Psoas muscle (tissue), 8 donors: ENCODE data around the gene CCDC78. TPM values are rescaled to one million over a fixed set of nuclear protein-coding genes. Genes with fewer than 3 reads are reported as not detected.

Source experiments
- ATAC-seq, 4 donors: fragments of 200-7000 bp; cut with Tn5 transposase; one replicate each; pipeline ENCODE4 v1.9.1; 2020; ENCODE audit warnings: moderate library complexity in 3 of 4, mild to moderate bottlenecking in 2 of 4
- DNase-seq, 2 donors: peaks; one replicate each; pipeline ENCODE4 v3.0.0-alpha.2; 2020
- H3K27ac ChIP-seq: fragments of 200-600 bp; one replicate; pipeline ENCODE4 v1.8.0; 2022
- H3K27me3 ChIP-seq, 3 donors: fragments of 200-600 bp in 1 of 3; one replicate each; pipeline versions ENCODE4 v1.6.1 to v1.8.0; 2013 to 2022; ENCODE audit warnings: low read length in 2 of 3, mild to moderate bottlenecking in 2 of 3, moderate library complexity in 1 of 3; ENCODE audit not compliant: insufficient read depth in 3 of 3
- H3K36me3 ChIP-seq, 2 donors: fragments of 200-600 bp in 1 of 2; one replicate each; pipeline versions ENCODE4 v1.6.1 to v1.8.0; 2013 to 2022; ENCODE audit warnings: low read depth in 1 of 2, mild to moderate bottlenecking in 1 of 2, moderate library complexity in 1 of 2; ENCODE audit not compliant: insufficient read depth in 1 of 2
- H3K4me1 ChIP-seq: fragments of 200-600 bp; one replicate; pipeline ENCODE4 v1.8.0; 2022
- H3K4me3 ChIP-seq: fragments of 200-600 bp; one replicate; pipeline ENCODE4 v1.8.0; 2022; ENCODE audit warnings: mild to moderate bottlenecking
- H3K9me3 ChIP-seq: fragments of 200-600 bp; one replicate; pipeline ENCODE4 v1.8.0; 2022
- CTCF ChIP-seq: fragments of 200-600 bp; IDR thresholded peaks from one replicate; pipeline ENCODE4 v1.8.0; 2022; ENCODE audit warnings: antibody characterized with exemption
- WGBS, 3 donors: extraction: QIAGEN DNeasy Blood & Tissue Kit; methylation state at CpG; one replicate each; pipeline versions ENCODE4 v1.1.6 to v1.1.7; 2013; 5-methylcytosine and 5-hydroxymethylcytosine counted together
- intact Hi-C, 2 donors: fragments of 100-400 bp; cut with DNase I; formaldehyde crosslinking; loops; one replicate each; pipeline versions ENCODE4 v1.11.0 to v1.14.2; 2022
- polyA plus RNA-seq, 3 donors: library from polyadenylated mRNA; stranded (reverse); fragments of 200-250 nt; gene quantifications; one replicate each; pipeline ENCODE4 v1.2.3, GENCODE V29; 2013
- total RNA-seq, 4 donors: library from RNA; stranded (reverse); fragmentation: NEBNext Ultra II Directional in 2 of 4; extraction: Animal tissue kit (Norgen Biotek cat#: 25700) in 2 of 4; gene quantifications; one replicate each; pipeline versions ENCODE4 v1.2.1 to v1.2.4, GENCODE V29; 2021 to 2023
- donor health status: healthy with polysubstance abuse.
- donor health status: DM: no; HTN: no; CAD: no; lungs with moderate emphysema.
- donor health status: Bipolar disorder and iron deficiency.
- donor health status: healthy.
- donor health status: DM: yes; HTN: yes; CAD: no.
- donor health status: DM: no; HTN: no; CAD: no.
- donor health status: DM: no; HTN: no; CAD: no.
- donor health status: DM: yes; HTN: yes; CAD: no.

Gene CCDC78
- total and polyA plus RNA-seq, 7 donors: 0.11 to 0.16 (median 0.12) TPM; not detected in 4

DNA sequence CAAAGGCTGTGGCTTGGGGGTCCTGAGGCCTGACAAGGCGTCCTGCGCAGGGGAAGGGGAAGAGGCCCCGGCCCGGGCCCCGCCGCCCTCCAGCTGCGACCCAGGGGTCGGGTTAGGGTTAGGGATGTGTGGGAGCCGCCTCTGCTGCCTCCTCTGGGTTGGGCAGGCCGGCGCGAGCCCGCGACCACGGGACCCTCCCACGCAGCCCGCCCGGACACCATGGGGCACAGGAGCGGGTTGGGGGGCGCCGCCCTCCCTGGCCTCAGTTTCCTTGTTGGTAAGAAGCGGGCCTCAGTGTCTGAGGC, 14.2 kb upstream of the CCDC78 start:
- Histone ChIP-seq H3K36me3 (peaks cover 0 to 34% of the 10 kb centered on the region in 2 donors), H3K4me1 (peaks cover 12% of the 10 kb centered on the region), H3K9me3 (no peaks in the 10 kb centered on the region), H3K27ac (peak overlapping the region; percentile 77), H3K4me3 (peak overlapping the region; percentile 93), H3K27me3 (peaks cover 0 to 10% (median 0%) of the 10 kb centered on the region in 3 donors)
- intact Hi-C loops: no loop called here
- WGBS, 3 donors: 0 to 3% (median 0%) methylated on average over 7 to 22 of the region's 22 CpGs
- DNase-seq: no peak
- peak; percentile 23 to 43 (median 34) for ATAC-seq
- TF ChIP-seq CTCF: no peak

DNA sequence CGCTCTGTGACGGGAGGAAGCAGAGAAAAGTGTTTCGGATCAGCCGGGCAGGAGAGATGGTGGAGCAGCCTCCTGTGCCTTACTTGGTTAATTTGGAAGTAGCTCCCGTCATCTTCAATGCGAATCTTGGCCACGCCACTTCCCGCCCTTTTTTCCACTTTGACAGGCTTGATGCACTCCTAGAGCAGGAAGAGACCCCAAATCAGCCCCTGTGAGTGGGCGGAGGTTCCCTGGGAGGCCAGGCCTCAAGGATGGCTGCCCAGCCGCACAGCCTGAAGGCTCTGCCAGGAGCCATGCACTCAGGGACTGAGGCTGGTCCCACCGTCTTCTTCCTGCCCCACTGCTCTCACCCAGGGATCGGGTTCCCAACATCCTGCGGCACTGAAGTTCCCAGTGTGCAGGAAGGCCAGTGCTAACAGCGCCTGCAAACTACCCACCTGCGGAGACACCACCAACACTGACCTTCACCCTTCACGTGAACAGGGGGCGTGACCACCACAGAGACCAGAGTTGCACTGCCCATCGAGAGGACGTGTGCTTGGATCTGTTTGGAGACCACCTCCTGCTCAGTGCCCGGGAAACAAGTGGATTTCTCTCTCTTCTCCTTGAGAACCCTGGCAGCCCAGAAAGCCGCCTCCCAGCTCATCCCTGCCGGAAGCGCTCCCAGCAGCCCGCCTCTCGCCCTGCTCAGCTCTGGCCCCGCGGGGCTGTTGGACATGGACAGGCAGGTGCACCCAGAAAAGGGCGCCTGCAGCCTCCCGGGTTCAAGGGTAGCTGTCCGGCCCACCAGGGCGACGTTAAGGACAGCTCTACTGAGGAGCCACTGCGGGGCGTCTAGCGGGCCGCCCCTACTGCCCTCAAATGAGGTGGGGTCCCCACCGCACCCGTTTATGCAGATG, 13.6 kb upstream of the CCDC78 start:
- TF ChIP-seq CTCF: no peak
- H3K27ac ChIP-seq: peak overlapping the region; percentile 77
- H3K4me1 ChIP-seq: peaks cover 12% of the 10 kb centered on the region
- DNase-seq (no peak), ATAC-seq (peak in 1 of 4 donors; percentile 1)
- intact Hi-C loops: no loop called here
- H3K36me3 ChIP-seq: peaks cover 0 to 38% of the 10 kb centered on the region in 2 donors
- H3K27me3 ChIP-seq: peaks cover 0 to 8% (median 0%) of the 10 kb centered on the region in 3 donors
- no peaks in the 10 kb centered on the region for H3K9me3 ChIP-seq
- H3K4me3 ChIP-seq: peak overlapping the region; percentile 93
- WGBS, 3 donors: 41 to 44% (median 42%) methylated on average over 36 to 38 of the region's 38 CpGs

GRCh38 chr16:736936-737481, 10.8 kb upstream of the CCDC78 start:
- no peak overlapping the region for H3K27ac ChIP-seq
- no peaks in the 10 kb centered on the region for H3K9me3 ChIP-seq
- WGBS, 3 donors: 92 to 94% (median 92%) methylated on average over 29 of the region's 29 CpGs
- no peak for DNase-seq
- peaks cover 3 to 66% of the 10 kb centered on the region in 2 donors for H3K36me3 ChIP-seq
- no peak for TF ChIP-seq CTCF
- H3K4me3 ChIP-seq: no peak overlapping the region
- ATAC-seq: no peak
- H3K27me3 ChIP-seq: no peaks in the 10 kb centered on the region
- intact Hi-C loops: no loop called here
- H3K4me1 ChIP-seq: peaks cover 12% of the 10 kb centered on the region

DNA sequence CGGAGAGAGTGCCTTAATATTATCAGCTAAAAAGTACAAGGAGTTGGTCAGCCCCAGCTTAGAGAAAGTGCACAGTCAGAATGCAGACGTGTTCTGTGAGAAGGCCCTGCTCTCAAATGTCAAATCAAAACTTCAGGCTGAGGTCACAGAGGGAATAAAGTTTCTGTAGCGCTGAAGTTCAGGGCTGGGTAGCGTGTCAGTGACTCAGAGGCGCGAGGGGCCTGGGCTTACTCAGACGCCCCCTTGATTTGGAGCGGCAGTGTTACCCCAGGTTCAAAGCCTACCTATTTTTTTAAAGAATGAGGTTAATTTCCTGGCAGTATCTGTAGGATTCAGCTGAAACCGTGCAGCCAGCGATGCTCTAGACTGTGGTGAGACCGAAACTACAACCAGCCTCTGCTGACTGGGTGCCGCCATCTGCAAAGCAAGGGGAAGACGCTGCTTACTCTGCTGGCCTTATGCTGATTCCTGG, 9.8 kb upstream of the CCDC78 start:
- Histone ChIP-seq H3K4me3 (no peak overlapping the region), H3K27ac (no peak overlapping the region), H3K36me3 (peaks cover 3 to 76% of the 10 kb centered on the region in 2 donors), H3K9me3 (no peaks in the 10 kb centered on the region), H3K27me3 (no peaks in the 10 kb centered on the region), H3K4me1 (peaks cover 9% of the 10 kb centered on the region)
- ATAC-seq (no peak), DNase-seq (no peak)
- intact Hi-C loops: no loop called here
- TF ChIP-seq CTCF: no peak
- 87 to 93% (median 89%) methylated on average over 13 of the region's 13 CpGs for WGBS, 3 donors
